Stimulated activated naive CD8-positive, alpha-beta T cell treated with anti-CD3 and anti-CD28 coated beads, Interleukin-15, Interleukin-2, amounts not matched to agents 100 ng/mL and 50 ng/mL, for 24 hours (primary cell): ENCODE results near the gene LGALS3.

Experiments
- H3K27ac Mint-ChIP-seq: one replicate; pipeline ENCODE4 v1.8.0; 2021; ENCODE audit warnings: mild to moderate bottlenecking, mixed read lengths
- H3K27me3 Mint-ChIP-seq: one replicate; pipeline ENCODE4 v1.8.0; 2021; ENCODE audit warnings: mixed read lengths
- H3K36me3 Mint-ChIP-seq: one replicate; pipeline ENCODE4 v1.8.0; 2021; ENCODE audit warnings: low read depth, mixed read lengths
- H3K4me1 Mint-ChIP-seq: one replicate; pipeline ENCODE4 v1.8.0; 2021; ENCODE audit warnings: low read depth, mixed read lengths
- H3K4me3 Mint-ChIP-seq: one replicate; pipeline ENCODE4 v1.8.0; 2021; ENCODE audit warnings: mild to moderate bottlenecking, mixed read lengths
- H3K9me3 Mint-ChIP-seq: one replicate; pipeline ENCODE4 v1.8.0; 2021; ENCODE audit warnings: mixed read lengths

Gene LGALS3

DNA sequence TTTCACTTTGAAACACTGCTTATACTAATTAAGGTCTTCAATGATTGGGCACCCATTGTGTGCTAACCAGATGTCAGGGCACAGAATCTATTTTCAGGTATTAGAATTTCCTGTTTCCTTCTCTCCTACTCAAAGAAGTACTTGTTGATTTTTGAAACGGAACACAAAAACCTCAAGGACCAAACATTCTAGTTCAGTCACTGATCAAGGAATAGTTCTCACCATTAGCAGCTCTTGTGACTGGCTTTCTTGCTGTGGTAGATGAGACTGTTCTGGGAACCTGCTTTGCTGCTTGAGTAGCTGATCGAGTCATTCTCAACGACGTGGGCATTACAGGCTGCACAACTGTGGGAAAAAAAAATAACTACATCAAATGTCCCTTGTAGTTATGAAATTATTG is 51.4 kb downstream of the LGALS3 start:
- Mint-ChIP-seq H3K27ac (no peak overlapping the region), H3K36me3 (peaks cover 51% of the 10 kb centered on the region), H3K27me3 (no peaks in the 10 kb centered on the region), H3K4me1 (no peaks in the 10 kb centered on the region), H3K9me3 (no peaks in the 10 kb centered on the region), H3K4me3 (no peak overlapping the region)

DNA sequence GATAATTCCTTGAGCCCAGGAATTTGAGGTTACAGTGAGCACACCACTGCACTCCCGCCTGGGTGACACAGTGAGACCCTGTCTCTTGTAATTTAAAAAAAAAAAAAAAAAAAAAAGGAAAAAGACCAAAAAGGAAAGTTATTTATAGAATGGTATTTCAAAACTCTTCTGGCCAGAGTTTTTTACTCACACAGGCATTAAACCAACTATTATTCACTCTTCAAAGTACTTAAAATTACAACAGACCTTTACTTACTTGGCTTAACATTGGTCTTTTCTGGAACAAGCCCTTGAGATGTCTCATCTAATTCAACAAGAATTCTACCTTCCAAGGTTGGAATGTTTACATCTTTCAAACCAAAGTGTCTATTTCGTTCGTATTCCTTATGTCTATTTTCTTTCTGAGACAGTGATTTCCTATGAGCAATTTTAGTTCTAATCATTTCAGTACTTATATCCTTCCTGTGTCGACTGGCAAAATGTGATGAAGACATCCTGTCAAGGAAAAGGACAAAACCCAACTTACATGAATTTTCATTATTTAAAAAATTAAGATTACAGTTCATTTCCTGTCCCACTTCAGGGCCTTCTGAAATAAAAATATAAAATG is 59.7 kb downstream of the LGALS3 start:
- Mint-ChIP-seq H3K27me3 (no peaks in the 10 kb centered on the region), H3K36me3 (peaks cover 12% of the 10 kb centered on the region), H3K4me3 (no peak overlapping the region), H3K9me3 (no peaks in the 10 kb centered on the region), H3K27ac (no peak overlapping the region), H3K4me1 (peaks cover 25% of the 10 kb centered on the region)

DNA sequence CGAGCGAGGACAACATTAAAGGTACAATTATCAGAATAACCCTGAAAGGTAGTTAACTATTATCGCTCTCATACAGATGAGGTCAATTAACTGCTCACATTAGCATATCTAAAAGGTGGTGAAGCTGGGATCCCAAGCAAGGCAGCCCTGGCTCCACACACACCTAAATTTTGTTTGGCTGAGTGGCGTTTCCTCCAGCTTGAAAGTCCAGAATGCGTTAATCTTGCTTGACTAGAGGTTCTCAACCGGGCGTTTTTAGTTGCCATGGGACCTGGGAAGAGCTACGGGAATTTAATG is 61.8 kb downstream of the LGALS3 start:
- peak overlapping the region; percentile 99 for H3K4me3 Mint-ChIP-seq
- no peaks in the 10 kb centered on the region for H3K27me3 Mint-ChIP-seq
- H3K9me3 Mint-ChIP-seq = no peaks in the 10 kb centered on the region
- H3K4me1 Mint-ChIP-seq = peaks cover 25% of the 10 kb centered on the region
- peaks cover 12% of the 10 kb centered on the region for H3K36me3 Mint-ChIP-seq
- peak overlapping the region; percentile 91 for H3K27ac Mint-ChIP-seq

DNA sequence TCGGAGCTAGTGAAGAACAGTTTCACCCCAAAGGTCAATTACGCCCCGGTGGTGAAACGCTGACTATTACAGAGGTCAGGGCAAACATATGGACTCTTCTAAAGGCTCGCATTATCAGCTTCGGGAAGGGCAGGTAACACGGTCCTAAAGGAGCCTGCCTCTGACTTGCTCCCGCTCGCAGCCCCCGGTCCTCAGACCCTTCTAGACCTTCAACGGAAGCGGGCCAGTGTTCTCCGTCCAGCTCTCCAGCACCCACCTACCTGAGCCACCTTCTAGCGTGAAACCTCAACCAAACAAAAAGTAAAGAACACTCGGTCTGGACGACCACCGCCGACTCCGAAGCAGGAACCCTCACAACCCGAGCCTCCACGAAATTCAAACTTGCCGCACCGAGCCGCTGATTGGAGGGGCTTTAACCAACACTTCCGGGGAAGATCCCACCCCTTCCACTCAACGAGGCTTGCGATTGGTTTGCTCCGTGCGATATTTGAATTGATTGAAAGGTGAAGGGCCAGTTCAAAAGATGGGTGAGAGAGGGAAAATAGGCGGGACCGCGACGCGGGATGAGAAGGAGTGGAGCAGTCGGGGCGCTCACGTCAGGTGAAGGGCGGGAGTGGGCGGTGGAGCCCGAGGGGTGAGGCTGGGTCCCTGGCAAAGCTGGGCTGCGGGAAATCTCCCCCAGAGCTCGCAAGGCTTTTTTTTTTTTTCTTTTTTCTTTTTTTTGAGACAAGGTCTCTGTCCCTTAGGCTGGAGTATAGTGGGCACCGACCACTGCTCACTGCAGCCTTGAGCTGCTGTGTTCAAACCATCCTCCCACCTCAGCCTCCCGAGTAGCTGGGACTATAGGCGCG is 62.4 kb downstream of the LGALS3 start, which contains the start of gene DLGAP5:
DLGAP5 (minus strand) TSS at position 383 of the 851 bp plus-strand sequence. CDS start 2,406 bp downstream, outside the sequence.
- H3K4me1 Mint-ChIP-seq = peaks cover 25% of the 10 kb centered on the region

DNA sequence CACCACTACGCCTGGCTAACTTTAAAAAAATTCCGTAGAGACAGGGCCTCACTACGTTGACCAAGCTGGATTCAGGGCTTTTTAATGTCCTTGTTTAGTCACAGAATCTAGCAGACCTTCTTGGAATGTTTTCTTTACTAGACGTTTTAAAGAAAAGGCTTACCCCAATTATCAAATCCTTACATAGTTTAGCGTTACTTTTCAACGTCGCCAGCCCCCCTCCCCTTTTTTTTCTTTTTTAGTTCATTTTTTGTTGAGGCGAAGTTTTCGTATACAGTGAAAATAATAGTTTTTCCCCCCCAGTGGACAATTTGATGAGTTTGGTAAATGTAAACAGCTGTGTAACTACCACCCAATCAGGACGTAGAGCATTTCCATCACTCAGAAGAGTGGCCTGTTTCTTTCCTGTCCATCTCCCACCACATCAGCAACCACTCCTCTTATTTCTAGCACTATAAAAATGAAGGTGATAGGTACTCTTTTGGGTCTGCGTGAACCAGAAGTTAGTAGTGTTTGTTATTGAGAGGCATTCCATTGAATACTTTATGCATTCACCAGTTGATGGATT is 63.1 kb downstream of the LGALS3 start:
- H3K27ac Mint-ChIP-seq = no peak overlapping the region
- H3K27me3 Mint-ChIP-seq = no peaks in the 10 kb centered on the region
- peaks cover 6% of the 10 kb centered on the region for H3K36me3 Mint-ChIP-seq
- peaks cover 25% of the 10 kb centered on the region for H3K4me1 Mint-ChIP-seq
- no peaks in the 10 kb centered on the region for H3K9me3 Mint-ChIP-seq
- peak overlapping the region; percentile 99 for H3K4me3 Mint-ChIP-seq

More for the DNA sequence above, 62.4 kb downstream of the LGALS3 start, which contains the start of gene DLGAP5:
- H3K27ac Mint-ChIP-seq = peak within 1 kb of the TSS; percentile 91
- H3K4me3 Mint-ChIP-seq = peak within 1 kb of the TSS; percentile 99
- peaks cover 9% of the 10 kb centered on the region for H3K36me3 Mint-ChIP-seq
- no peaks in the 10 kb centered on the region for H3K27me3 Mint-ChIP-seq
- H3K9me3 Mint-ChIP-seq = no peaks in the 10 kb centered on the region

DNA sequence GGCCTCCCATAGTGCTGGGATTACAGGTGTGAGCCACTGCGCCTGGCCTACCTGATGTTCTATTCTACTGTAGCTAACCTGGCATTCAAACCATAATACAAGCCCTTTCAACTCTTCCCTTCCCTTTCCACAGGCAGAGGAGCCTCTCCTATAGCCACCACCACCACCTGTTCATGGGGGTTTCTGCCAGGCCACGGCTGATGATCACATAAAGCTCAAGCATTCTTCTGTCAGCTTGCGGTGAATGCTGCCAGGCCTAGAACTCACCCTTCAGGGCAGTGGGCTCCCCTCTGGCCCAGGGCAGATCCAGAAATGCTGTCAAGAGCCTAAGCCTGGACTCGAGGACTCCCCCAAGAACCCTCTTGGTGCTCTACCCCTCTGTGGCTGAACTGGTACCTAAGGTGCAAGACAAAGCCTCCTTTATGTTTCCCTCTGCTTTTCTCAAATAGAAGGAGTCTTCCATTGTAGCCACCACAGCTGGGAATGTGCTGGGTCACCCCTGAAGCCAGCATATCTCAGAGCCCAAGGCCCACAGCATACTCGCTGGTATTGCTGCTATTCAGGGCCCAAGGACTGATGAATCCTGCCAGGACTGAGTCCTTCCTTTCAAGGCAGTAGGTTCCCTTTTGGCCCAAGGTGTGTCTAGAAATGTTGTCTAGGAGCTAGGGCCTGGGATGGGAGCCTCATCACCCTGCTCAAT is 65.8 kb downstream of the LGALS3 start:
- no peak overlapping the region for H3K27ac Mint-ChIP-seq
- H3K4me3 Mint-ChIP-seq = no peak overlapping the region
- no peaks in the 10 kb centered on the region for H3K27me3 Mint-ChIP-seq

More for the DNA sequence above, 65.8 kb downstream of the LGALS3 start:
- H3K4me1 Mint-ChIP-seq = peaks cover 15% of the 10 kb centered on the region
- H3K36me3 Mint-ChIP-seq = no peaks in the 10 kb centered on the region
- H3K9me3 Mint-ChIP-seq = no peaks in the 10 kb centered on the region
